Trophoblast cell (in vitro differentiated cells and primary cell): ENCODE results near the gene GH1.
"Not testable (repeated sequence)": the region's sequence is repeated elsewhere in the genome, so short reads cannot be mapped to it uniquely, and the experiment has no call there.

Experiments
- DNase-seq, 2 donors: peaks; one replicate each; pipeline ENCODE4 v3.0.0-alpha.2; 2016
- H2AFZ ChIP-seq: 2 replicates; pipeline ENCODE4 v1.6.1; 2013; ENCODE audit warnings: low read length, moderate library complexity, mild to moderate bottlenecking; ENCODE audit not compliant: insufficient read depth, poor library complexity
- H2AK5ac ChIP-seq: 2 replicates; pipeline ENCODE4 v1.6.1; 2013; ENCODE audit warnings: mild to moderate bottlenecking, low read length
- H2BK120ac ChIP-seq: 2 replicates; pipeline ENCODE4 v1.6.1; 2013; ENCODE audit warnings: low read length, mild to moderate bottlenecking, moderate library complexity; ENCODE audit not compliant: insufficient read depth, poor library complexity
- H2BK12ac ChIP-seq: 2 replicates; pipeline ENCODE4 v1.6.1; 2013; ENCODE audit warnings: mild to moderate bottlenecking, low read length, moderate library complexity
- H2BK5ac ChIP-seq: 2 replicates; pipeline ENCODE4 v1.6.1; 2013; ENCODE audit warnings: low read length, low read depth, moderate library complexity, mild to moderate bottlenecking; ENCODE audit not compliant: poor library complexity
- H3K14ac ChIP-seq: 2 replicates; pipeline ENCODE4 v1.6.1; 2013; ENCODE audit warnings: mild to moderate bottlenecking, low read length
- H3K18ac ChIP-seq: 2 replicates; pipeline ENCODE4 v1.6.1; 2013; ENCODE audit warnings: mild to moderate bottlenecking, low read length
- H3K23ac ChIP-seq: 2 replicates; pipeline ENCODE4 v1.6.1; 2013; ENCODE audit warnings: low read length
- H3K27ac ChIP-seq: 2 replicates; pipeline ENCODE4 v1.5.1; 2013; ENCODE audit warnings: low read depth, mild to moderate bottlenecking, inconsistent platforms, low read length, moderate library complexity
- H3K27me3 ChIP-seq: 2 replicates; pipeline ENCODE4 v1.6.1; 2013; ENCODE audit warnings: inconsistent platforms, mild to moderate bottlenecking, low read length, moderate library complexity; ENCODE audit not compliant: insufficient read depth
- H3K36me3 ChIP-seq, 2 experiments: 1 replicate in 1 of 2; 2 replicates in 1 of 2; pipeline ENCODE4 v1.6.1; 2013; ENCODE audit warnings: low read length in 2 of 2, mild to moderate bottlenecking in 2 of 2, moderate library complexity in 1 of 2; ENCODE audit not compliant: insufficient read depth in 2 of 2, control insufficient read depth in 1 of 2
- H3K4ac ChIP-seq: 2 replicates; pipeline ENCODE4 v1.6.1; 2013; ENCODE audit warnings: low read depth, mild to moderate bottlenecking, low read length, moderate library complexity
- H3K4me1 ChIP-seq, 2 experiments: 1 replicate in 1 of 2; 2 replicates in 1 of 2; pipeline ENCODE4 v1.6.1; 2013; ENCODE audit warnings: low read length in 2 of 2, mild to moderate bottlenecking in 2 of 2, moderate library complexity in 1 of 2; ENCODE audit not compliant: insufficient read depth in 2 of 2, control insufficient read depth in 1 of 2
- H3K4me2 ChIP-seq: 2 replicates; pipeline ENCODE4 v1.6.1; 2013; ENCODE audit warnings: inconsistent platforms, mild to moderate bottlenecking, low read length, moderate library complexity
- H3K4me3 ChIP-seq: 2 replicates; pipeline ENCODE4 v1.5.1; 2013; ENCODE audit warnings: mild to moderate bottlenecking, low read depth, low read length, inconsistent platforms
- H3K79me1 ChIP-seq: one replicate; pipeline ENCODE4 v1.6.1; 2013; ENCODE audit warnings: low read length
- H3K79me2 ChIP-seq: 2 replicates; pipeline ENCODE4 v1.6.1; 2013; ENCODE audit warnings: low read length, mild to moderate bottlenecking; ENCODE audit not compliant: control insufficient read depth, insufficient read depth, poor library complexity
- H3K9ac ChIP-seq: 2 replicates; pipeline ENCODE4 v1.6.1; 2013; ENCODE audit warnings: mild to moderate bottlenecking, low read length
- H3K9me3 ChIP-seq: 2 replicates; pipeline ENCODE4 v1.6.1; 2013; ENCODE audit warnings: low read depth, mild to moderate bottlenecking, control low read depth, inconsistent platforms, low read length; ENCODE audit not compliant: insufficient read depth
- H4K12ac ChIP-seq: 2 replicates; pipeline ENCODE4 v1.6.1; 2013; ENCODE audit warnings: low read depth, mild to moderate bottlenecking, low read length, moderate library complexity
- H4K8ac ChIP-seq: 2 replicates; pipeline ENCODE4 v1.6.1; 2013; ENCODE audit warnings: low read depth, mild to moderate bottlenecking, low read length, moderate library complexity
- H4K91ac ChIP-seq: one replicate; pipeline ENCODE4 v1.6.1; 2013; ENCODE audit warnings: low read depth, mild to moderate bottlenecking, low read length, moderate library complexity
- WGBS: extraction: QIAGEN DNeasy Blood & Tissue Kit; methylation state at CpG from one replicate; pipeline ENCODE4 v1.1.7; 2013; ENCODE audit warnings: missing lambda C conversion rate; ENCODE audit not compliant: insufficient read length, insufficient coverage; ENCODE audit errors: extremely low coverage; 5-methylcytosine and 5-hydroxymethylcytosine counted together

GH1 gene

DNA sequence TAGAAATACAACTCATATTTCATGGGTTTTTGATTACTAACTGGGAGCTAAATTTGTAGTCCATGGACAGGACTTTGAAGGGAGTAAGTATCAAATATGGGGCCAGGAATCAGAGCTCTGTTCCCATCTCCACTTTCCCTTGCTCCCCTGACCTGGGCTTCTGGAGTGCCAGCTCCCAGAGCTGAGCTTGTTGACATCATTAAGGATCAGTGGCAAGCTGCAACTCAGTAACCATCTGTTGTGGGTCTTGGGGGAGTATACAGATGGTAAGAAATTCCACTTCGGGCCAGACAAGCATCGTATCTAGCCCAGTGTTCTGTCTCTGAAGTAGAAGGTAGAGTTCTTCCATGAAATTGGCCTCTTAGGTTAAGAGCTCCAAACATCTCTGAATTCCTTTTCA is 16.7 kb downstream of the GH1 start:
- not testable (repeated sequence) for H3K18ac ChIP-seq, H3K9ac ChIP-seq, H3K36me3 ChIP-seq, H4K91ac ChIP-seq, H3K79me2 ChIP-seq, H2BK120ac ChIP-seq, DNase-seq, H3K4me1 ChIP-seq, H2BK12ac ChIP-seq, H3K14ac ChIP-seq, H3K9me3 ChIP-seq, H2BK5ac ChIP-seq, H3K79me1 ChIP-seq, H3K4me3 ChIP-seq, H2AK5ac ChIP-seq, H3K23ac ChIP-seq, H2AFZ ChIP-seq, H4K12ac ChIP-seq, H4K8ac ChIP-seq, H3K4ac ChIP-seq, H3K27ac ChIP-seq, H3K27me3 ChIP-seq, H3K4me2 ChIP-seq
- WGBS: no CpG with 5 or more reads among the region's 2 CpGs

DNA sequence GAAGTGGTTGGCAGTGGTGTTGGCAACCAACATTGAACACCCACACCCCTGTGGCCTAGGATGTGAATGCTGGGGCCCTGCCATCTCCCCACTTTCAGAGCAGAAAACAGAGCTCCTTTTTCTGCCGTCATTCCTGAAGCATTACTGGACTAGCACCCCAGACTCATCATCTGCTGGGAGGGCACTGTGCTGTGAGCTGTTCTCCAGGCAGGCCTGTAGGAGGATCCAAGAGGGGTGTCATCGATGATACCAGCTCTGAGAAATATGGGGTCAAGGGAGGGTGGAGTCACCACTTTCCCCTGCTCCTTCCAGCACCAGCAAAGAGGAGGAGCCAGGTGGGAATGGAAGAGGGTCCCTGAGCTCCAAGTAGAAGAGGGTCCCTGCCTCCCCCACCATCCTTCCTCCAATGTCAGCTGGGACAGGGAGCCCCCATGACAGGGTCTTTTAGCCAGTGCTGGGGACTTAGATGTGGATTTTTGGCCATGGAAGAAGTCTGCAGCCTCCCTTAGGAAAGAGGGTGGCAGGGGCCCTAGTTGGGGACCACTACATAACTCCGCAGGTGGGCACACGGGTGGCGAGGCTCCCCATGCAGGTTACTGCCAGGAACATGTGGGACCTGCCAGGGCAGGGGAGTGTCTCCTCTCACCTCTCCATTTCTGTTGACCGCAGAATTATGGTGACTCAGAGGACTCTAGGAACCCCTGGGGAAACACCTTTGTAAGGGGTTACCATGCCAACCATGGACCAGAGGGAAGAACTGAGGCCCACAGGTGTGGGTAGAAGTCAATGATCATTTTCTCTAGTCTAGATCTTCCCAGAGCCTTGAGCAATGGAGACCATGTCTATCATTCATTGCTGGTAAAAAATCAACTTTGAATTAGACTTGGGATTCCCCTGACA is 19.5 kb downstream of the GH1 start:
- H3K4me1 ChIP-seq, H3K9me3 ChIP-seq, H2BK120ac ChIP-seq, H4K91ac ChIP-seq, H3K27me3 ChIP-seq, H3K14ac ChIP-seq, H3K4me3 ChIP-seq, H2AK5ac ChIP-seq, H2BK12ac ChIP-seq, DNase-seq, H2BK5ac ChIP-seq, H3K9ac ChIP-seq, H3K36me3 ChIP-seq, H3K23ac ChIP-seq, H3K18ac ChIP-seq, H4K8ac ChIP-seq, H2AFZ ChIP-seq, H3K4me2 ChIP-seq, H4K12ac ChIP-seq, H3K27ac ChIP-seq, H3K79me2 ChIP-seq, H3K4ac ChIP-seq, H3K79me1 ChIP-seq: not testable (repeated sequence)
- no CpG with 5 or more reads among the region's 6 CpGs for WGBS

GRCh38 chr17:63896524-63897354 is 21.9 kb downstream of the GH1 start, which contains the start of gene CSH1:
TSS of gene CSH1 (minus strand) at chr17:63896574. CDS start at chr17:63896511, 63 bp downstream.
- H4K12ac ChIP-seq, H2AK5ac ChIP-seq, H3K18ac ChIP-seq, H2BK12ac ChIP-seq, H3K23ac ChIP-seq, H3K36me3 ChIP-seq, H3K27me3 ChIP-seq, DNase-seq, H4K91ac ChIP-seq, H3K27ac ChIP-seq, H2BK120ac ChIP-seq, H3K4ac ChIP-seq, H2AFZ ChIP-seq, H3K4me3 ChIP-seq, H4K8ac ChIP-seq, H3K14ac ChIP-seq, H3K4me2 ChIP-seq, H3K79me1 ChIP-seq, H3K4me1 ChIP-seq, H3K9me3 ChIP-seq, H2BK5ac ChIP-seq, H3K79me2 ChIP-seq, H3K9ac ChIP-seq: not testable (repeated sequence)
- WGBS: no CpG with 5 or more reads among the region's 14 CpGs

- H2BK5ac ChIP-seq, H3K9ac ChIP-seq, H3K79me2 ChIP-seq, H3K36me3 ChIP-seq, H3K79me1 ChIP-seq, H2BK120ac ChIP-seq, H3K9me3 ChIP-seq, H2BK12ac ChIP-seq, H3K4me2 ChIP-seq, H3K14ac ChIP-seq, H2AK5ac ChIP-seq, H4K91ac ChIP-seq, H4K12ac ChIP-seq, DNase-seq, H3K27me3 ChIP-seq, H3K4me1 ChIP-seq, H3K4ac ChIP-seq, H3K27ac ChIP-seq, H3K18ac ChIP-seq, H3K23ac ChIP-seq, H3K4me3 ChIP-seq, H2AFZ ChIP-seq, H4K8ac ChIP-seq: not testable (repeated sequence)
- no CpG with 5 or more reads among the region's 10 CpGs for WGBS
Measured at GRCh38 chr17:63894821-63895220, 23.8 kb downstream of the GH1 start.
